HG02642 (cell line): ENCODE data around the gene OXCT2.
A peak's percentile ranks its signal among the peaks of the same experiment; 100 is the strongest.
"Not testable (repeated sequence)": the region's sequence is repeated elsewhere in the genome, so short reads cannot be mapped to it uniquely, and the experiment has no call there.

Experiments
- ATAC-seq: cut with Tn5 transposase; IDR thresholded peaks from one replicate; pipeline ENCODE4 v1.9.1; 2021; ENCODE audit warnings: mild to moderate bottlenecking; ENCODE audit not compliant: unreplicated experiment, poor library complexity

OXCT2 gene

GRCh38 chr1:39787964-39788363, 16.8 kb upstream of the OXCT2 start:
- peak; percentile 2 for ATAC-seq

GRCh38 chr1:39787468-39787867, 16.3 kb upstream of the OXCT2 start:
- ATAC-seq, result no peak

DNA sequence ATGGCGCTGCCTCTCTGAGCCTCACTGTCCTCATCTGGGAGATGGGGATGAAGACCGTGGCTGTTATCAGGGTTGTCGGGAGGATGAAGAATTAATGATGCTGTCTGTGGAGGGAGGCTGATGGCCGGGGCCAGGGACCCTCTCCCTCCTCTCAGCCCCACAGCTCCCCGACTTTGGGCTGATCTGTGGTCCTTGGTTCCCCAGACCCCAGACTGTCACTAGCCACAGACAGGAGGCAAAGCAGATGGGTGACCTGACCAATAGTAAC, 15.9 kb upstream of the OXCT2 start:
- ATAC-seq, result not testable (repeated sequence)

DNA sequence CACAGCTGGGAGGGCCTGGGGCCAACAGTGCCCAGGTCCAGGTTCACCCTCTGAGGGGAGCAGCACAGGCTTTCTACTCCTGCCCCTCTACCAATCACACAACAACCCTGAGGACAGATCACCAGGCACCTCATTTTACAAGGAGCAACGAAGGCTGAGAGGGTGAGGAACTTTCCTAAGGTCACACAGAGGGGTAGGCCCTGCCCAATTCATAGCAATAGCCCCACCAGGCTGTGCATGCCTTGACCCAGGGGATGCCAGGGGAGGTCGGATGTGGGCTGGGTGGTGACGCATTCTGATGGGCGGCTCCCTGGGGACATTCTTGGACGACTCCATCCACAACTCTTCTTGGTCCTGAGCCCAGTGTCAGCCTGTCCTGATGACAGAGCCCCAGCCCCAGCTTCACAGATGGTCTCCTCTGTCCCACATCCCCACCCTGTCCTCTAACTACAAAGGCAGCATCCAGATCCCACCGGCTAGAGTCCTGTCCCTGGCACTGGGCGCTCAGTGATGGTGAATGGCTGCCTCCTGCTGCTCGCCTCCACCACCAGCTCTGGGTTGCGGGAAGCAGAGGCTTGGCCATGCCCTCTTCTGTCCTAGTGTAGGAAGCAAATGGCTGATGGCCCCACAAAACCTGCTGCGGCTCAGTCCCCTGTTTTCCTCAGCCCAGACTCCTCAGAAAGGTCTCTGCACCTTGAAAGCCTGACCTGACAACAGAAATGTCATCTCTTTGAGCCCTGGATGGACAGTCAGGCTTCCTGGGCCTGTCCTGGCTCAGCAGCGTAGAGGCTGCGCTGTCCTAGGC, 15.4 kb upstream of the OXCT2 start:
- ATAC-seq, result not testable (repeated sequence)

- ATAC-seq, result not testable (repeated sequence)
Observed at GRCh38 chr1:39782685-39783084, 11.5 kb upstream of the OXCT2 start.

GRCh38 chr1:39782103-39782502, 11.0 kb upstream of the OXCT2 start:
- no peak for ATAC-seq

DNA sequence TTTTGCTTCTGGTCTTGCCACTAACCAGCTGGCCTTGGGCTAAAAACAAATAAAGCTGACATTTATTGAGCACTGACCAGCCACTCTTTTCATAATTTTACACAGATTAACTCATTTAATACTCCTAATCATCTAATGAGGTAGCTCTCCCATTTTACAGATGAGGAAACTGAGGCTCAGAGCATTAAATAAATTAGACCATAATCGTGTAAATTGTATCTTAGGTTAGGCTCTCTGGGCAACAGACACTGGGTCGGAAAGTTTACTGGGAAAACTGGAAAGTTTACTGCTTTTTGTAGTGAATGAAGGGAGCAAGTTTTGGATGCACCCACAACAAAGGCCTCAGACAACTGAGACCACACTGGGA, 10.2 kb upstream of the OXCT2 start:
- no peak for ATAC-seq

GRCh38 chr1:39779821-39780220, 8.7 kb upstream of the OXCT2 start:
- no peak for ATAC-seq

- ATAC-seq, result no peak
Observed at GRCh38 chr1:39779137-39779536, 8.0 kb upstream of the OXCT2 start.

DNA sequence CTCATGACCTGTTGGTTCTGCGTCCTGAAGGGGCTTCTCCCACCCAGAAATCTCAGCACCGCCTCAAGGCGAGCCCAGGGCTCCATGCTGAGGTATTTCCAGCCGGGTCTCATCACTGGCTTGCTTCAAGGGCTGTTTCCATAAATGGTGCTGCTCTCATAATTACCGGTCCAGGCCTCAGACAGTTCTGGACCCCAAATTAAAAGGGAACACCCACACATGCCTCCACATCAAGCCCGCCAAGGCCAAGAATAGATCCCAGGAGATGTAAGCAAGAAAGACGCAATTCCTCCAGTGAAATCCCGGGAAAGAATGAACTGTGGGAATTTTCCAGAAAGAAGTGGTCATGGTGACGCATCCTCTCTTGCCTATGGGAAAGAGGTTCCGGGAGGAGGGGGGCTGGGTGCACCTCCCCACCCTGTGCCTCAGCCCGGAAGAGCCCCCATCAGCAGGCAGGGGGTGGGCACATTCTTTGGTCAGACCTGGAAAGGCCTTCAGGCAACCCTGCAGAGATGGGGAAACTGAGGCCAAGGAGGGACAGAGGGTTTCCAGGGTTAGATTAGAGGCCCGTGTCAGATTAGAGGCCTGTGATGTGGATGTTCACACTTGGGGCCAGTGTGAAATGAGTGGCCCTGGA, 7.4 kb upstream of the OXCT2 start:
- ATAC-seq, result not testable (repeated sequence)

DNA sequence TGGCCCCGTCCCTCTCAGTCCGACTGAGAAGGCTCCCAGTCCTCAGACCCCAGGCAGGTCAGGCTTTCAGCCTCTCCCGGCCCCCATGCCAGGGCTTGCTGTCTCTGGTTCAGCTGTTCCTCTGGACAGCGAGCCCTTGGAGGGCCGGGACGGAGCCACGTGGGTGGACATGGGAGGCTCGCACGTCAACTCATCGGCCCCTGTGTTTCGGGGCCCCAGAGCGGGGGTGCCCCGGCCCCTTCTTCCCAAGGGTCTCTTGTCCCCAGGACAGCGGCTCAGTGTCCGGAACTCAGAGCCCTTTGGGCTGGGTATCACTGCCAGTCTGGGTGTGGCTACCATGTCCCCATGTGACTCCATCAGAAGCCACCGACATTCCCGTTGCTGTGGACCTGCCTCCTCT, 6.7 kb upstream of the OXCT2 start:
- not testable (repeated sequence) for ATAC-seq

GRCh38 chr1:39777306-39777705, 6.2 kb upstream of the OXCT2 start:
- no peak for ATAC-seq

- ATAC-seq, result no peak
Observed at GRCh38 chr1:39776886-39777285, 5.7 kb upstream of the OXCT2 start.

GRCh38 chr1:39776400-39776713, 5.2 kb upstream of the OXCT2 start:
- ATAC-seq, result peak; percentile 55

- ATAC-seq, result peak; percentile 36
Observed at GRCh38 chr1:39775676-39776399, 4.7 kb upstream of the OXCT2 start.

- not testable (repeated sequence) for ATAC-seq
Observed at GRCh38 chr1:39775141-39775540, 4.0 kb upstream of the OXCT2 start.

- ATAC-seq, result not testable (repeated sequence)
Observed at GRCh38 chr1:39773369-39773979, 2.3 kb upstream of the OXCT2 start.

DNA sequence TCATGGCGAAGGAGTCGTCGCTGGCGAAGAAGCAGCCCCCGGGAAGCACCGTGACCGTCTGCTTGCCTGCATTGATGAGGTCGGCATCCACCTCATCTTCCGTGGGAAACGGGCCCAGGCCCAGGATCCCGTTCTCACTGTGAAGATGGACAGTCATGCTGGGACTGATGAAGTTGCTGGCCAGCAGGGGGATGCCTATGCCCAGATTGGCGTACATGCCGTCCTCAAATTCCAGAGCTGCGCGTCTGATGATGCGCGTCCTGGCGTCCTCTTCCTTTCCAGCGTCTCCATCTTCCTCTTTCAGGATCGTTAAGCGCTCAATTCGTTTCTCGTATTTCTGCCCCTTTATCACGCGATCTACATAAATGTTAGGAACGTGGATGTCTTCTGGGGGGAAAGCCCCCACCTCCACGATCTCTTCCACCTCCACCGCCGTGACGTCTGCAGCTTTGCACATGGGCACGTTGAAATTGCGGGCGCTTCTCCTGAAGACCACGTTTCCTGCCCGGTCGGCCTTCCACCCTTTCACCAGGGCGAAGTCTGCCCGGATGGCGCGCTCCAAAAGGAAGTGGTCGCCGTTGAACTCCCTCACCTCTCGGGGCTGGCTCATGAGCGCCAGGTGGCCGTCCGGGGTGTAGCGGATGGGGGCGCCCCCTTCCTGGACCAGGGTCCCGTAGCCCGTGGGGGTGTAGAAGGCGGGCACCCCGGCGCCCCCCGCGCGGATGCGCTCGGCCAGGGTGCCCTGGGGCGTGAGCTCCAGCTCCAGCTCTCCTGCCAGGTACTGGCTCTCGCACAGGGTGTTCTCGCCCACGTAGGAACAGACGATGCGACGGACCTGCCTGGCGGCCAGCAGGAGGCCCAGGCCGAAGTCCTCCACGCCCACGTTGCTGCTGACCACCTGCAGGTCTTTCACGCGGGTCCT, 787 bp downstream of the OXCT2 start:
- not testable (repeated sequence) for ATAC-seq

- not testable (repeated sequence) for ATAC-seq
Observed at GRCh38 chr1:39769502-39769901, 1.6 kb downstream of the OXCT2 start.

DNA sequence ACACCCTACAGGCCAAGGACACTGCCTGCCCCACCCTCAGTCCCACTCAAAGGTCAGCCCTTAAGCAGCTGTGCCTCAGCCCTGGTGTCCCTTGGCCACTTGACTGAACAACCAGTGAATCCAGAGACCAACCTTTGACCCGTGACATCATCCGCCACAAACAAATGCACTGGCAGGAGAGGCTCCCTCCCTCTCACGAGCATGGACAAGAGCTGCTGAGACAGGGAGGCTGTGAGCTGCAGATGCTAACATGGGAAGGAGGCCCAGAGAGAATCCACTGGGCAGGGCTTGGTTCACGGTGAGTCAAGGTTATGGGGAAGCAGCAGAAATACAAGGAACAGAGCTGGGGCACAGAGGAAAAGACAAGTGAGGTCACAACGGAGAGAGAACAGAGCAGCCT, 4.7 kb downstream of the OXCT2 start:
- ATAC-seq, result not testable (repeated sequence)
